NCI-H526 treated with DMSO at 0.1 percent for 48 hours (cell line): ENCODE measurements around the gene KIF17.

ENCODE experiments used
- DNase-seq: peaks from one replicate; lab custom pipeline; 2025; lab: John Stamatoyannopoulos, UW

The KIF17 gene

DNA sequence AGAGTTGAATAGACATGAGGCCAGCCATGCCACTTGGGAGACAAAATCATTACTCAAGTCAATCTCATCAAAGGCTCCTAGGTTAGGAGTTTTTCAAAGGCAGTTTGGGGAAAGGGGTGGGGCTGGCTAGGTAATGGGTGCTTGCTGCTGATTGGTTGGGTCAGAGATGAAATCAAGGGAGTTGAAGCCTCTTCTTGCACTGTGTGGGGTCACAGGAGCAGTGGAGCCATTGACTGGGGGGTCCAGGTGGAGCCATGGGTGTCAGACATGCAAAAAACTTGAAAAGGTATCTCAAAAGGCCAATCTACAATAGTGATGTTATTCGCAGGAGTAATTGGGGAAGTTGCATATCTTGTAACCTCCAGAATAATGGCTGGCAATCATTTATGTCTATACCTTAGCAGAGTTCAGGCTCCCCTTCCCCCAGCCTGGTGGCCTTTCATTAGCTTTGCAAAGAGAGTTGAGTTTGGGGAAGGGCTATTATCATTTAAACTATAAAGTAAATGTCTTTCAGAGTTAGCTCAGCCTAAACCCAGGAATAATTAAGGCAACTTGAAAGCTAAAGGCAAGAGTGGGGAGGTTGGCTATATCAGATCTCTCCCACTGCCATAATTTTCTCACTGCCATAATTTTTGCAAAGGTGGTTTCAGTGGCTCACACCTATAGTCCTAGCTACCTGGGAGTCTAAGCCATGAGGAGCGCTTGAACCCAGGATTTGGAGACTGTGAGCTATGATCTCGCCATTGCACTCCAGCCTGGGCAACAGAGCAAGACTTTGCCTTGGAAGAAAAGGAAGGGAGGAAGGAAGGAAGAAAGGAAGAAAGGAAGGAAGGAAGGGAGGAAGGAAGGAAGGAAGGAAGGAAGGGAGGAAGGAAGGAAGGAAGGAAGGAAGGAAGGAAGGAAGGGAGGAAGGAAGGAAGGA is 92.4 kb downstream of the KIF17 start:
- DNase-seq: no peak

GRCh38 chr1:20624709-20625108 is 93.1 kb downstream of the KIF17 start:
- no peak for DNase-seq

GRCh38 chr1:20621012-20621411 is 96.8 kb downstream of the KIF17 start:
- DNase-seq: no peak

DNA sequence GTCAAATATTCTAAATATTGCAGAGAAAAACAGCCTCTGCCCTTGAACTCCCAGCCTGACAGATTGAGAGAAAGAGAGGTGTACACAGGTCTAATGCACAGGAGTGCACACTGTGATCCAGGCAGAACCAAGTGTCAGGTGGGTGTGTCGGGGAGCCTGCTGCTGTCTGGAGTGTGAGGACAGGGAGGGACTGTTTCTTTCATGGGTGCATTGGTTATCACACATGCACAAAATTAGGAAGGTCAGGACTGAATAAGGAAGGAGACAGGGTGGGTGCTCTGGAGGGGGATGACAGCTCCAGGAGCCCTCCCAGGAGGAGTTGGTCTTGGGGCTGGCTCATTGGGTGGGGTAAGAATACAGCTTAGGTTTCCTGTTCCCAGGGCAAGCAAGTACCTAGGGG is 97.8 kb downstream of the KIF17 start:
- no peak for DNase-seq

DNA sequence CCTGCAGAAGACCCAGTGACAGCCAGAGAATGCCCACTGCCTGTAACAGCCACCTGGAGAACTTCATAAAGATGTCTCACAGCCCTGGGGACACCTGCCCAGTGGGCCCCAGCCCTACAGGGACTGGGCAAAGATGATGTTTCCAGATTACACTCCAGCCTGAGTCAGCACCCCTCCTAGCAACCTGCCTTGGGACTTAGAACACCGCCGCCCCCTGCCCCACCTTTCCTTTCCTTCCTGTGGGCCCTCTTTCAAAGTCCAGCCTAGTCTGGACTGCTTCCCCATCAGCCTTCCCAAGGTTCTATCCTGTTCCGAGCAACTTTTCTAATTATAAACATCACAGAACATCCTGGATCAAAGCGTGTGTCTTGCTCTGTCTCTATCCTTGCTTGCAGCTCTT is 99.3 kb downstream of the KIF17 start:
- DNase-seq: no peak

DNA sequence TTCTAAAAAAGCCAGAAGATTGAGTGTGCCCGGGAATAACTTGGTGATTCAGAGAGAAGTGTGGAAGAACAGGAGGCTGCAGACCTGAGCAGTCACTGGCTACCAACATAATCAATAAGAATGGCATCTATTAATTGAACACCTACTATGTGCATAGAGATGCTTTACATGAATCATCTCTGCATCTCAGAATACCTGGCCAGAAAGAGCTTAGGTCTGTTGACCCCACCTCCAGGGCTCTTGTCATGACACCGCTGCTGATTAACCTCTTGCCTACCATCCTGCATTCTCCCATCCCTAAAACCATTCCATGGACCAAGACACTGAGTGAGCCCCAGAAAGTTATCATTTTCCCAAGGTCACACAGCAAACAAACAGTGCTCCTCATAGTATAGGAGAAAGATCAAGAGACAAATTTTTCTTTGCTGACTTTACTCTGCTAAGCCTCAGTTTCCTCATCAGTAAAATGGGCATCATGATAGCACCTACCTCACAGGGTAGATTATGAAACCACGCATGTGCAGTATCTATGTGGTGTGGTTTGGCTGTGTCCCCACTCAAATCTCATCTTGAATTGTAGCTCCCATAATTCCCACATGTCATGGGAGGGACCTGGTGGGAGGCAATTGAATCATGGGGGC is 100.8 kb downstream of the KIF17 start:
- no peak for DNase-seq

DNA sequence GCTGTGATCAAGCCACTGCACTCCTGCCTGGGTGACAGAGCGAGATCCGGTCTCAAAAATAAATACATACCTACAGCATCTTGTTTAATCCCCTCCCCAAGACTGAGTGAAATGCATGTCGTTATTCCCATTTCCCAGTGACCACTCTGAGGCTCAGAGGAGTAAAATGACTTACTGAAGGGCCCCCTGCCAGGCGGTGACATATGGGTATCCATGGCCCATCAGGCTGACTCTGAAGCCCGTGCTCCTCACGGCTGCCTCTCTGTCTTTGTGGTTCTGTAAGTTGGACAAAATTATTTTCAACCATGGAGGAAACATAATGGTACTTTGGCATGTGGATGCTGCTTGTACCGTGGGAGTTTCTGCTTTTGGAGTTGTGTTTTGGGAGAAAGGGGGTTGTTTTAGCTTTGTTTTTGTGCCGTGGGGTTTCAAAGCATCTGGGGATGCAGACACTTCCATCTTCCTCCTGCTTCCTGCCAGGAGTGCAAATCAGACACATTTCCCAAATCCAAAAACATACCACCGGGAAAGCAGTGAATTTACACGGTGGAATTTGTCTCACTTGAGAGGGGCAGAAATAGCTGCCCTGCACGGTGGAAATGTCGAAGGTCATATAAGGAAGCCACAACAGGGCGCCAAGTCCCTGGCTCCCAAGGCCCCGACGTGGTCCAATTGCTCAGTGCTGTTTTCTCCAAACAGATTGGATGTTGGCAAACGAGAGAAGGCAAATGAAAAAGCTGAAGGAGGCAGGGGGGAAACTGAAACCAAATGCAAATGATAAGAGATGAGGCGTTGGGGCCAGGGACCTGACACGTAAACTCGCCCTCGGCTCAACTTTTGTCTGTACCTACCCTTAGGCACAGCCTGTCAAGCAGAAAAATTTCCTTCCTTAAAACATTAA is 101.6 kb downstream of the KIF17 start:
- DNase-seq: no peak

GRCh38 chr1:20614131-20614579 is 103.7 kb downstream of the KIF17 start:
- no peak for DNase-seq
